Activated naive CD4-positive, alpha-beta T cell treated with anti-CD3 and anti-CD28 coated beads for 36 hours (primary cell): ENCODE measurements around the gene CCP110. TPM values are rescaled to one million over a fixed set of nuclear protein-coding genes. Genes with fewer than 3 reads are reported as not detected.

Experiments used
- CTCF ChIA-PET: fragments of 350-600 bp; sonication (Branson Sonifier 250); formaldehyde crosslinking; loops from one replicate; lab custom pipeline; 2021; ENCODE audit warnings: antibody characterized with exemption; lab: Charles Lee
- DNase-seq: peaks from one replicate; pipeline ENCODE4 v3.0.0-alpha.2; 2020
- H3K27ac Mint-ChIP-seq: one replicate; pipeline ENCODE4 v1.8.0; 2021; ENCODE audit warnings: mild to moderate bottlenecking, mixed read lengths
- H3K27me3 Mint-ChIP-seq: one replicate; pipeline ENCODE4 v1.8.0; 2021; ENCODE audit warnings: low read depth, mixed read lengths
- H3K36me3 Mint-ChIP-seq: one replicate; pipeline ENCODE4 v1.8.0; 2021; ENCODE audit warnings: low read depth, mixed read lengths
- H3K4me1 Mint-ChIP-seq: one replicate; pipeline ENCODE4 v1.8.0; 2021; ENCODE audit warnings: low read depth, mixed read lengths
- H3K4me3 Mint-ChIP-seq: one replicate; pipeline ENCODE4 v1.8.0; 2021; ENCODE audit warnings: mild to moderate bottlenecking, moderate library complexity, mixed read lengths
- H3K9me3 Mint-ChIP-seq: one replicate; pipeline ENCODE4 v1.8.0; 2021; ENCODE audit warnings: mixed read lengths
- intact Hi-C: fragments of 100-400 bp; cut with micrococcal nuclease; formaldehyde crosslinking; loops from one replicate; pipeline ENCODE4 v1.15.1; 2023
- total RNA-seq, 2 experiments: library from RNA; stranded (reverse); gene quantifications; one replicate each; pipeline ENCODE4 v1.2.3, GENCODE V29; 2021

CCP110 gene
- total RNA-seq, 2 experiments from 2014 or later: 27.3 to 31.9 TPM

DNA sequence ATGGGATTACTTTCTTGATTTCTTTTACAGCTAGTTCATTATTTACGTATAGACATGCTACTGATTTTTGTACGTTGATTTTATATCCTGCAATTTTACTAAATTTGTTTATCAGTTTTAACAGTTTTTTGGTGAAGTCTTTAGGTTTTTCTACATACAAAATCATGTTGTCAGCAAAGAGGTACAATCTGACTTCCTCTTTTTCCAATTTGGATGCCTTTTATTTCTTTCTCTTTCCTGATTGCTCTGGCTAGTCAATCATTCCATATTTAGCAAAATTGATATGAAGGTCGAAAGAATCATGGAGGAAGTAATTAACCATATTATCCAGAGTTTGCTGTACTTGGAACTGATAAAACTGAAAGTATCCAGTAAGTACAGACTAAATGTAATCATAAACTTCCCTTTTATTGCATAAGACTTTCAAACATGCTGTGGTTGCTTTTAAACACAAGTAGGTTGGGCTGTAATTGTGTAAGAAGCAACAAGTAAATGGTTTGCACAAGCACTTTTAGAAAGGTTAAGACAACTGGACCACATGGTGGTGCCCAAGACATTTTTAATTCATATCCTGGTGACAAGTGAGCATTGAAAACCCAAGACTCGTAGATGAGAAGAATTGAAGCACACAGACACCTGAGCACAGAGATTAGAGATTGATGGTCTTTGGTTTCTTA, 10.2 kb upstream of the CCP110 start:
- H3K4me1 Mint-ChIP-seq: peaks cover 18% of the 10 kb centered on the region
- H3K9me3 Mint-ChIP-seq: no peaks in the 10 kb centered on the region
- peaks cover 20% of the 10 kb centered on the region for H3K36me3 Mint-ChIP-seq
- no peak for DNase-seq
- intact Hi-C loops: no loop called here
- no peak overlapping the region for H3K4me3 Mint-ChIP-seq
- H3K27me3 Mint-ChIP-seq: no peaks in the 10 kb centered on the region
- CTCF ChIA-PET: interaction anchor here (0.6 to 1.2 kb wide), 2 partner anchors 10 to 19 kb away, joined by 3 read pairs; no protein-coding TSS in a partner anchor
- no peak overlapping the region for H3K27ac Mint-ChIP-seq

DNA sequence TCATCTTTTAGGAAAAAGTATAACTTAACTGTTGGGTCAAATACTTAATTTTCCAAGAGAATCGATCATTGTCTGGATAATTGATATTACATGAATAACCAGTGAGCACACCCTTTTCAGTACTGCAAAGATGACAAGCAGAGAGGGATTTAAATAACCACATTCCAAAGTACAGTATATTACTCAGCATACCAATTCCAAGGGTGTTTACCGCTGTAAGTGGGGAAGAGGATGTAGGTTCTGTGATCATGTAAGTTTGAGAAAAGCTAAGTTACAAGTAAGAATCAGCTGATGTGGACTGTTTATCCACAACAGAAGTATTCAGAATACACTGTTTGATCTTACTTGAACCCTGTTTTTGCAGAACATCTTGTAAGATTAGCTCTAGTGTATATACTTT, 8.0 kb upstream of the CCP110 start:
- H3K27me3 Mint-ChIP-seq: no peaks in the 10 kb centered on the region
- intact Hi-C loops: no loop called here
- no peak overlapping the region for H3K27ac Mint-ChIP-seq
- no peak for DNase-seq
- no peak overlapping the region for H3K4me3 Mint-ChIP-seq
- CTCF ChIA-PET: interaction anchor here (2.1 kb wide), 1 partner anchor 13 kb away, joined by 14 read pairs; no protein-coding TSS in a partner anchor
- H3K4me1 Mint-ChIP-seq: peaks cover 33% of the 10 kb centered on the region
- no peaks in the 10 kb centered on the region for H3K9me3 Mint-ChIP-seq
- H3K36me3 Mint-ChIP-seq: peaks cover 21% of the 10 kb centered on the region

DNA sequence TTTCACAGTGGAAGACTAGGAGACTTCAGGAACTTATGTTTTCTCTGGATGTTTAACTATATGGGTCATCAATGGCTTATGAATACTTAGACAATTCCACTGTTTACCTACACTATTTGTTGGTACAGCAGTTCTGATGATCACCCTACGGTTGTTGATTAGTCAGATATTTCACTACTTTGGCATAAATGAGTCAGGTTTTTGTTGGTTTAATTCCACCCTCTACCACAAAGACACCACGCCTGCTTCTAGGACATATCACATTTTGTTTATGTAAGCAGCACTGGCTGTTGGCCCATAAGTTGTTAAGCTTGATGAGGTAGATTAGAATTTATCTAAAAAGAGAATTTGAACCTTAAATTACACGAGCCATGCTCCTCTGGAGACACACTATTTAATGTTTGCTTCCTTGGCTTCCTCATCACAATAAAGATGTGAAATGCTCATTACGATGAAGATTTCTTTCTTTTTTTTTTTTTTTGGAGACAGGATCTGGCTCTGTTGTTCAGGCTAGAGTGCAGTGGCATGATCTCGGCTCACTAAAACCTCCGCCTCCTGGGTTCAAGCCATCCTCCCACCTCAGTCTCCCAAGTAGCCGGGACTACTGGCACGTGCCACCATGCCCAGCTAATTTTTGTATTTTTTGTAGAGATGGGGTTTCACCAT, 6.2 kb upstream of the CCP110 start:
- no peaks in the 10 kb centered on the region for H3K27me3 Mint-ChIP-seq
- H3K9me3 Mint-ChIP-seq: no peaks in the 10 kb centered on the region
- H3K27ac Mint-ChIP-seq: no peak overlapping the region
- intact Hi-C loops: no loop called here
- no peak overlapping the region for H3K4me3 Mint-ChIP-seq
- no peak for DNase-seq
- H3K4me1 Mint-ChIP-seq: peaks cover 44% of the 10 kb centered on the region
- CTCF ChIA-PET: interaction anchor here (2.1 kb wide), 1 partner anchor 14 kb away, joined by 14 read pairs; no protein-coding TSS in a partner anchor
- H3K36me3 Mint-ChIP-seq: peaks cover 14% of the 10 kb centered on the region

DNA sequence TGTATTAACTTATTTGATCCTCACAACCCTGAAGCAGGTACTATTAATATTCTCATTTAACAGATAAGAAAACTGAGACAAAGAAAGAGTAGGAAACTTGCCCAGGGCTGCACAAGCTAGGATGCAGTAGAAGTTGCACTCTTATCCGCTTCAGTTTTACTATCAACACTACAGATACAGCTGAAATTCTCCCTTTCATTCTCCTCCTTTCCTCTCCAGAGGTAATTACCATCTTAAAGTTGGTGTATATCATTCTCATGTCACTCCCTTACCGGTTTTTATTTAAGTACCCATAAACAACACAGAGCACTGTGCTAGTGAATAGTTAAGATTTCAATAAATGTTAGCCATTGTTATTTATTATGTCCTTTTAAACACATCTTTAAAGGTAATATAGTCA, 5.4 kb upstream of the CCP110 start:
- Mint-ChIP-seq H3K4me1 (peaks cover 45% of the 10 kb centered on the region), H3K9me3 (no peaks in the 10 kb centered on the region), H3K4me3 (no peak overlapping the region), H3K27me3 (no peaks in the 10 kb centered on the region), H3K36me3 (peaks cover 9% of the 10 kb centered on the region), H3K27ac (no peak overlapping the region)
- intact Hi-C loops: no loop called here
- DNase-seq: no peak
- CTCF ChIA-PET: no interaction called here

DNA sequence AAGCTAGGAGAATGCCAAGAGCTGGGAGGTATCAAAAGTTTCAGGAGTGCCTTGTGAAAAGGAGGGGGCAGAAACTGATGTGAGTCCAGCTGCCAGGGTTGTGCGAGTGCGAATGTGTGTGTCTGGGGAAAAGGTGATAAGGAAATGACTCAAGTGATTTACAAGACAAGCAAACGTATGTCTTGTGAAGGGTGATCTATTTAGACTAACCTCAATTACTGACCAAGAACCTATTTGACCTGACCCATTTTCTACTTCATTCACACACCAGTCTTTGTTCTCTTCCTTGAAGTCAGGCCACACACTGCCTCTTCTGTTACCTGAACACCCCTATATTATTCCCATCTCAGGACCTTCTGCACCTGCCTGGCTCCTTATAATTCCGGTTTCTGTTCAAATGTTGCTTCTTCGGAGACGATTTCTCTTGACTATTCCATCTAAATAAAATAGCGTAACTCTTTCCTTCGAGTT, 2.8 kb upstream of the CCP110 start:
- H3K4me1 Mint-ChIP-seq: peaks cover 45% of the 10 kb centered on the region
- no peak overlapping the region for H3K27ac Mint-ChIP-seq
- no peaks in the 10 kb centered on the region for H3K9me3 Mint-ChIP-seq
- intact Hi-C loops: loop anchor here (5.0 to 10.0 kb wide), 2 partner anchors 176 to 226 kb away; no protein-coding TSS in a partner anchor
- peak; percentile 41 for DNase-seq
- no peaks in the 10 kb centered on the region for H3K27me3 Mint-ChIP-seq
- peaks cover 9% of the 10 kb centered on the region for H3K36me3 Mint-ChIP-seq
- CTCF ChIA-PET: no interaction called here
- H3K4me3 Mint-ChIP-seq: peak overlapping the region; percentile 84

DNA sequence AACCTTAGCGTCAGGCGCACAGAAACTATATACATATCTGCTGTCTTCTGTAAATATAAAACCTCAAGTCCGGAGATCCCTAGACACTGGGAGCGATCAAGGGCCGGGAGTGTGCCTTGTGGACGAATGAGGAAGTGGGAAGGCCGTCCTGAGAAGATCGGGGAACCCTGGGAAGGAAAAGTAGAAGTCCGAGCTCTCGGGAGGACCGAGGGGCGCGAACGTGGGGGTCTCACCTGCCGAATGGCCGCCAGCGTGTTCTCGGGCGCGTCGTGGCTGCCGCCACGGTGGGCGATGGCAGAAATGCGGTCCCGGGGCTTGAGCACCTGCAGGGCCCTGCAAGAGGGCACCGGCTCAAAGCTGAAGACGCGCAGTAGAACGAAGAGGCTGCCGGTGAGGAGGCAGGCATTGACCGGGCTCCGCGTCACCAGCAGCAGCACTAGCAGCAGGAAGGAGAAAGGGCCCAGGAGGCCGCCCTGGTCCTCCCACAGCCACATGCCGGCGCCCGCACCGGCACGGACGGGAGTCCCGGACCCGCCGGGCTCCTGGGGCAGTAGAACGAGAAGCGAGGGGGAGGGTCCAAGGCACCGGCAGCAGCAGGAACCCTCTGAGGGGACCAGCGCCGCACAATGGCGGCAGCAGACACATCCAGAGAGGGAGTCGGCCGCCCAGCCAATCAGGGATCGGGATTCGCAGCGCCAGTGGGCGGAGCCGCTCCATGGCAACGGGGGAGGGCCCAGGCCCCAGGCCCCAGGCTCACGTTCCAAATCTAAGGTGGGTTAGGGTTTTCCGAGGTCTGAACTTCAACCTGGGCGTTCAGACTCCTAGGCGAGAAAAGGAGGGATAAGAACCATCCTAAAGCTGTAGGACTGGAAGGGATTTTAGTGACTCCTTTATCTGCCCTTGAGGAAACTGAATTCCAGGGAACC, 2.0 kb upstream of the CCP110 start, which contains the start of gene GDE1:
Gene GDE1, minus strand, starts transcription at position 628 of the 926 bp plus-strand sequence. Its CDS starts 134 bp downstream, at position 494.
- Mint-ChIP-seq H3K4me1 (peaks cover 45% of the 10 kb centered on the region), H3K9me3 (no peaks in the 10 kb centered on the region), H3K36me3 (peaks cover 9% of the 10 kb centered on the region), H3K27ac (peak within 1 kb of the TSS; percentile 52), H3K4me3 (peak within 1 kb of the TSS; percentile 84), H3K27me3 (no peaks in the 10 kb centered on the region)
- peak; percentile 96 for DNase-seq
- intact Hi-C loops: loop anchor here (1.0 to 10.0 kb wide), 6 partner anchors 176 to 1219 kb away; partner anchors contain the start of genes ARL6IP1, IQCK, KNOP1 and SMG1
- CTCF ChIA-PET: no interaction called here

DNA sequence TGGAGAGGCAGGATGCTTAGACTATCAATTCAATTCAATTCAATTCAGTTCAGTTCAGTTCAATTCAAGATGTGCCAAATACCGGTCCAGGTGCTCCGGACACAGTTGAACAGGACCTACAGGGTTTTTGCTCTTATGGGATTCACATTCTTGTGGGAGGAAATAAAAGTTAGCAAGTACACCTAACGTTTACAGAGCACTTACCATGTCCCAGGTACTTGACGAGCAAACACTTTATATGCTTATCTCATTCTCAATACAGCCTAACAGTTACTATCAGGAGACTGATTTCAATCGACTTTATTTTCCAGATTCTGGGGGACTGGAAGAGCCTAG, 1.4 kb upstream of the CCP110 start:
- peak overlapping the region; percentile 84 for H3K4me3 Mint-ChIP-seq
- no peaks in the 10 kb centered on the region for H3K27me3 Mint-ChIP-seq
- CTCF ChIA-PET: no interaction called here
- H3K9me3 Mint-ChIP-seq: no peaks in the 10 kb centered on the region
- peak overlapping the region; percentile 52 for H3K27ac Mint-ChIP-seq
- peaks cover 44% of the 10 kb centered on the region for H3K4me1 Mint-ChIP-seq
- intact Hi-C loops: loop anchor here (1.0 to 10.0 kb wide), 6 partner anchors 175 to 1218 kb away; partner anchors contain the start of genes ARL6IP1, IQCK, KNOP1 and SMG1
- peaks cover 3% of the 10 kb centered on the region for H3K36me3 Mint-ChIP-seq
- DNase-seq: no peak

DNA sequence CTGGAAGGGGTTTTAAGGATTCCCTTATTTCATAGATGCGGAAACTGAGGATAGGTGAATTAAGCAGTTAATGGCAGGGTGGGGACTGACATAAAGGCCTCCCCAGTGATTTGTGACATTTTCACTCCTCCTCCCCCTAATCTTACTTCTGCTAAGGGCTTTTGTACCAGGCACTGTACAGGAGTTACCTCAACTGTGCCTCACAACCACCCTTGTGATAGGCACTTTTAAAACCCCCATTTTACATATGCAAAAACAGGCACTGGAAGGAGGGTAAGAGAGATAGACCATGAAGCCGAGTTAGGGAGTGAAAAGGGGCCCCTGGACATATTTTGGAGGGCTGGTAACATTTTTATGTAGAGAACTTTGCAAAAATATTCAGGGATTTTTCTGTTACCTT, 982 bp upstream of the CCP110 start:
- CTCF ChIA-PET: interaction anchor here (0.7 kb wide), 1 partner anchor 720 kb away, joined by 3 read pairs; no protein-coding TSS in a partner anchor
- Mint-ChIP-seq H3K36me3 (peaks cover 5% of the 10 kb centered on the region), H3K27ac (no peak overlapping the region)

DNA sequence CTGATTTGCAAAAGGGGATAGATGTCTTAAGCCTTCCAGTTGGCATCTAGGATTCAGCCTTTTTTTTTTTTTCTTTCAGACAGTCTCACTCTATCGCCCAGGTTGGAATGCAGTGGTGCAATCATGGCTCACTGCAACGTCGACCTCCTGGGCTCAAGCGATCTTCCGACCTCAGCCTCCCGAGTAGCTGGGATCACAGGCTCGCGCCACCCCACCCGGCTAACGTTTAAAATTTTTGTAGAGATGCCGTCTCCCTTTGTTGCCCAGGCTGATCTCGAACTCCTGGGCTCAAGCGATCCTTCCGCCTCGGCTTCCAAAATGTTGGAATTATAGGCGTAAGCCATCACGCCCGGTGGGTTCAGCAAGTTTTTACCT, 571 bp upstream of the CCP110 start:
- peaks cover 41% of the 10 kb centered on the region for H3K4me1 Mint-ChIP-seq
- CTCF ChIA-PET: interaction anchor here (0.7 to 1.1 kb wide), 2 partner anchors 437 to 720 kb away, joined by 3 read pairs; no protein-coding TSS in a partner anchor
- H3K4me3 Mint-ChIP-seq: no peak overlapping the region
- no peaks in the 10 kb centered on the region for H3K27me3 Mint-ChIP-seq
- intact Hi-C loops: loop anchor here (1.0 to 10.0 kb wide), 6 partner anchors 32 to 1218 kb away; partner anchors contain the start of genes ARL6IP1, COQ7, THUMPD1 and VPS35L
- peaks cover 5% of the 10 kb centered on the region for H3K36me3 Mint-ChIP-seq
- no peak for DNase-seq
- no peak overlapping the region for H3K27ac Mint-ChIP-seq
- H3K9me3 Mint-ChIP-seq: no peaks in the 10 kb centered on the region

More for the DNA sequence above, 982 bp upstream of the CCP110 start:
- Mint-ChIP-seq H3K4me3 (peak overlapping the region; percentile 84), H3K27me3 (no peaks in the 10 kb centered on the region), H3K4me1 (peaks cover 41% of the 10 kb centered on the region), H3K9me3 (no peaks in the 10 kb centered on the region)
- intact Hi-C loops: loop anchor here (1.0 to 10.0 kb wide), 8 partner anchors 33 to 1218 kb away; partner anchors contain the start of genes ARL6IP1, COQ7, IQCK and KNOP1
- no peak for DNase-seq

DNA sequence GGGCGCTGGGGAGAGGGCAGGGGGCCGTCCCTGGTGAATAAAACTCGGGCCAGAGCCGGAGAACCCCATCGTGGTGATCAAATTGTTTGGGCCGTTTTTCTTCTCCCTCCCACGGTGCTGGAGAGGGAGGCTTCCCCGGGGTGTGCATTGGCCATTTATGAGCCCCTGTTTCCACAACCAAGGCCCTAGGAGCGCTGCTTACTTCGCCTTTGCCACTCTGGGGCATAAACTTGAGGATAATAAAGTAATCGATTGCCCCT, 544 bp downstream of the CCP110 start:
- Mint-ChIP-seq H3K36me3 (peaks cover 11% of the 10 kb centered on the region), H3K4me1 (peaks cover 34% of the 10 kb centered on the region), H3K9me3 (no peaks in the 10 kb centered on the region), H3K4me3 (peak overlapping the region; percentile 94), H3K27me3 (no peaks in the 10 kb centered on the region), H3K27ac (peak overlapping the region; percentile 78)
- CTCF ChIA-PET: interaction anchor here (1.1 to 1.6 kb wide), 4 partner anchors 22 to 438 kb away, joined by 3 to 5 read pairs (median 4); partner anchors contain the start of gene VPS35L
- intact Hi-C loops: loop anchor here (5.0 to 10.0 kb wide), 2 partner anchors 173 to 229 kb away; no protein-coding TSS in a partner anchor
- DNase-seq: peak; percentile 11

DNA sequence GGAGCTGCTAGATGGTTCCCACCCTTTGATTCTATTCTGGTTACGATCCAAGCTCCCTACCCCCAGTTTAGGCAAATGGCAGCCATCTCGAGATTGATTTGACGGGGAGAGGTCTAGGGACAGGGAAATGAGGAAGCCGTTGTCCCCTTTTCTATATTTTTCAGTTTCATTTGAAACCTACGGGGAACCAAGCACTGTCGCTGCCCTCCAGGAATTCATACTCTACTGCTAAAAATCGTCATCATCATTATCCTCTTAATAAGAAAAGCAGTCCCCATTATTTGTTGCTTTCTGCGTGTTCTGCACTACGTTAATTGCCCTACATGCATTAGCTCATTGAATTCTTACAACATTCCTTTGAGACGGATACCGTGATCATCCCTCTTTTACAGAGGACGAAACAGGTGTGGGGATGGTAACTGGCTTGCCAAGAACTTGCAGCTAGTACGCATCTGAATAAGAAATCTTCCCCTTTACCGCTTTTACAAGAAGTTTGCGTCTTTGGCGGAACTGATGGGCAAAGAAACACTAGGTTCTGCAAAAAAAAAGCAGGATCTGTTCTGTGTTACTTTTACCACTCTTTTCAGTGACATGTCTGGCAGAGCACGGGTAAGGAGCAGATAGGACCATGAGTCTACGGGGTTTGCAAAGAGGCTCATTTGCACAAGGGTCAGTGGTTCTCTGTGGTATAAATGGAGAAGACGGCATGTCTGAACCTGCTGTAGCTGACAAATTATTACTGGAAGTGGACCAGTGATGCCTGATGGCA, 1.1 kb downstream of the CCP110 start:
- CTCF ChIA-PET: interaction anchor here (1.2 to 1.6 kb wide), 3 partner anchors 21 to 31 kb away, joined by 3 to 5 read pairs (median 4); partner anchors contain the start of gene VPS35L
- H3K27me3 Mint-ChIP-seq: no peaks in the 10 kb centered on the region
- peak overlapping the region; percentile 78 for H3K27ac Mint-ChIP-seq
- H3K4me1 Mint-ChIP-seq: peaks cover 30% of the 10 kb centered on the region
- H3K4me3 Mint-ChIP-seq: peak overlapping the region; percentile 94
- H3K36me3 Mint-ChIP-seq: peaks cover 12% of the 10 kb centered on the region
- no peaks in the 10 kb centered on the region for H3K9me3 Mint-ChIP-seq
- intact Hi-C loops: loop anchor here (5.0 to 10.0 kb wide), 2 partner anchors 173 to 230 kb away; no protein-coding TSS in a partner anchor
- peak; percentile 11 for DNase-seq
